Amniotic epithelial cell (primary cell): Measurements from ENCODE around the gene LIG4.
A peak's percentile ranks its signal among the peaks of the same experiment; 100 is the strongest.
"Not testable (repeated sequence)": the region's sequence is repeated elsewhere in the genome, so short reads cannot be mapped to it uniquely, and the experiment has no call there.

ENCODE experiments used
- DNase-seq: peaks from one replicate; pipeline ENCODE4 v3.0.0-alpha.2; 2010; ENCODE audit warnings: low read depth

Gene LIG4

GRCh38 chr13:108215436-108215835 lies at the start of gene LIG4:
Gene LIG4, minus strand, starts transcription at chr13:108215536. Its CDS starts 4,268 bp downstream, at chr13:108211268.
- DNase-seq: peak; percentile 88

- no peak for DNase-seq
These were observed 48.5 kb upstream of the LIG4 start for GRCh38 chr13:108263621-108264355.

GRCh38 chr13:108257248-108257647 lies 41.9 kb upstream of the LIG4 start:
- DNase-seq: no peak

GRCh38 chr13:108249150-108249549 lies 33.8 kb upstream of the LIG4 start:
- no peak for DNase-seq

GRCh38 chr13:108230377-108230776 lies 15.0 kb upstream of the LIG4 start:
- no peak for DNase-seq

- DNase-seq: peak; percentile 33
These were observed 12.4 kb upstream of the LIG4 start for GRCh38 chr13:108227651-108228272.

- DNase-seq: no peak
These were observed 10.8 kb upstream of the LIG4 start for GRCh38 chr13:108226184-108226583.

- DNase-seq: peak; percentile 48
These were observed 10.1 kb upstream of the LIG4 start for GRCh38 chr13:108225440-108225839.

- no peak for DNase-seq
These were observed 8.6 kb upstream of the LIG4 start for GRCh38 chr13:108223687-108224503.

- DNase-seq: no peak
These were observed 4.7 kb upstream of the LIG4 start for GRCh38 chr13:108220041-108220440.

- peak; percentile 83 for DNase-seq
These were observed 3.0 kb upstream of the LIG4 start, which contains the start of gene ABHD13 for GRCh38 chr13:108218044-108218974. Gene ABHD13, plus strand, starts transcription at chr13:108218392. Its CDS starts 10,827 bp downstream, at chr13:108229219.

GRCh38 chr13:108217307-108218043 lies 2.1 kb upstream of the LIG4 start:
- not testable (repeated sequence) for DNase-seq

GRCh38 chr13:108214441-108215271 lies 680 bp downstream of the LIG4 start:
- DNase-seq: no peak

- no peak for DNase-seq
These were observed 1.4 kb downstream of the LIG4 start for GRCh38 chr13:108213946-108214345.

- DNase-seq: no peak
These were observed 2.5 kb downstream of the LIG4 start for GRCh38 chr13:108212886-108213285.

GRCh38 chr13:108210551-108210950 lies 4.8 kb downstream of the LIG4 start:
- no peak for DNase-seq

GRCh38 chr13:108200781-108201398 lies 14.4 kb downstream of the LIG4 start:
- DNase-seq: peak; percentile 44

- DNase-seq: no peak
These were observed 19.5 kb downstream of the LIG4 start for GRCh38 chr13:108195861-108196260.

GRCh38 chr13:108195146-108195545 lies 20.2 kb downstream of the LIG4 start:
- peak; percentile 21 for DNase-seq
